NCI-H2081 treated with DMSO at 0.1 percent for 48 hours (cell line): ENCODE data around the gene RAPGEF4.
"Not testable (repeated sequence)": the region's sequence is repeated elsewhere in the genome, so short reads cannot be mapped to it uniquely, and the experiment has no call there.

ENCODE experiments used
- DNase-seq: peaks from one replicate; lab custom pipeline; 2025; lab: John Stamatoyannopoulos, UW

RAPGEF4 gene

GRCh38 chr2:172774302-172774701 lies 38.7 kb downstream of the RAPGEF4 start:
- no peak for DNase-seq

- DNase-seq, result no peak
Observed at GRCh38 chr2:172775319-172775718, 39.7 kb downstream of the RAPGEF4 start.

- DNase-seq, result no peak
Observed at GRCh38 chr2:172777431-172777830, 41.8 kb downstream of the RAPGEF4 start.

GRCh38 chr2:172782506-172783164 lies 47.0 kb downstream of the RAPGEF4 start:
- no peak for DNase-seq

GRCh38 chr2:172783165-172783898 lies 47.7 kb downstream of the RAPGEF4 start:
- DNase-seq, result no peak

- no peak for DNase-seq
Observed at GRCh38 chr2:172788871-172789270, 53.2 kb downstream of the RAPGEF4 start.

- no peak for DNase-seq
Observed at GRCh38 chr2:172790404-172790803, 54.8 kb downstream of the RAPGEF4 start.

GRCh38 chr2:172791953-172792352 lies 56.3 kb downstream of the RAPGEF4 start:
- no peak for DNase-seq

- DNase-seq, result no peak
Observed at GRCh38 chr2:172792711-172793110, 57.1 kb downstream of the RAPGEF4 start.

- DNase-seq, result not testable (repeated sequence)
Observed at GRCh38 chr2:172803308-172803707, 67.7 kb downstream of the RAPGEF4 start.

GRCh38 chr2:172804423-172804822 lies 68.8 kb downstream of the RAPGEF4 start:
- no peak for DNase-seq

- DNase-seq, result peak; percentile 16
Observed at GRCh38 chr2:172806493-172806892, 70.8 kb downstream of the RAPGEF4 start.

- DNase-seq, result no peak
Observed at GRCh38 chr2:172806996-172807395, 71.4 kb downstream of the RAPGEF4 start.

GRCh38 chr2:172808156-172808555 lies 72.5 kb downstream of the RAPGEF4 start:
- no peak for DNase-seq

- no peak for DNase-seq
Observed at GRCh38 chr2:172811027-172811426, 75.4 kb downstream of the RAPGEF4 start.

GRCh38 chr2:172812158-172812744 lies 76.6 kb downstream of the RAPGEF4 start:
- no peak for DNase-seq

GRCh38 chr2:172813314-172813888 lies 77.8 kb downstream of the RAPGEF4 start:
- no peak for DNase-seq

- no peak for DNase-seq
Observed at GRCh38 chr2:172817411-172817810, 81.8 kb downstream of the RAPGEF4 start.

- DNase-seq, result no peak
Observed at GRCh38 chr2:172819943-172820342, 84.3 kb downstream of the RAPGEF4 start.

GRCh38 chr2:172821370-172822338 lies 86.0 kb downstream of the RAPGEF4 start:
- DNase-seq, result no peak

GRCh38 chr2:172822585-172822984 lies 86.9 kb downstream of the RAPGEF4 start:
- no peak for DNase-seq
